22Rv1 (cell line): ENCODE data around the gene TEK.

Experiments
- ZFX ChIP-seq: fragments of 450-650 bp; IDR thresholded peaks from 2 replicates; pipeline ENCODE4 v1.6.1; 2017; ENCODE audit warnings: antibody characterized with exemption, borderline replicate concordance
- TF ChIP-seq, protein P1 (sequence below): fragments of 450-650 bp; IDR thresholded peaks from 2 replicates; pipeline ENCODE4 v1.5.1; 2017; ENCODE audit warnings: mild to moderate bottlenecking

DNA sequence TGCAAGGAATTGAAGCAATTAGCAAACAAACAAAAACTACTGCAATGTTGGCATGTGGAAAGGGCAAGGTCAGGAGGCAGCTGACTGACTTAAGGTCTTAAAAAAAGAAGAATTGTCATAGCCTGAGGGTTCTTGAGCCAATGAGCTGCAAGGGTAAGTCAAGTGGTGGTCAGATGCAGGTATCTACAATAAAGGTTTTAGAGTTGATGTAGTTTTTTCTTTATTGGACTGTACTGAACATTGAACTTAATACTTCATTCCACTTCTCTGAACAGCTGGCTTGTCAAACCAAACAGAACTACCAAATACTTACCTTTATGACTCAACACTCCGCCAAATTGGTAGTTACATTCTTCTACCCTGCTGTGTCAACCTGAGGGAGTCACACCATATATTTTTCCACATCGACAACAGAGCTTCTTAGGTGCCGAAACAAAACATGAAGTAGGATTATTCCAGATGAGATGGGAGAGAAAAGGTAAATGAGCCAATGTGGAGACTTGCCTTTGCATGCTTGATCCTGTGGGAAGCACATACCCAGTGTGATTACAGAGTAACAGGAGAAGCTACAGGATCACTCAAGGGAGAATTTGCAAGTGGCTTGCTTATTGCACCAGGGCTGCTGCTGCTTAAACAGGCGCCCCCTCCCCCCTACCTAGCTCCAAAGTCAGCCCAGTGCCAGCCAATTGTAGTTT is 152.6 kb downstream of the TEK start:
- TF ChIP-seq, protein P1, sequence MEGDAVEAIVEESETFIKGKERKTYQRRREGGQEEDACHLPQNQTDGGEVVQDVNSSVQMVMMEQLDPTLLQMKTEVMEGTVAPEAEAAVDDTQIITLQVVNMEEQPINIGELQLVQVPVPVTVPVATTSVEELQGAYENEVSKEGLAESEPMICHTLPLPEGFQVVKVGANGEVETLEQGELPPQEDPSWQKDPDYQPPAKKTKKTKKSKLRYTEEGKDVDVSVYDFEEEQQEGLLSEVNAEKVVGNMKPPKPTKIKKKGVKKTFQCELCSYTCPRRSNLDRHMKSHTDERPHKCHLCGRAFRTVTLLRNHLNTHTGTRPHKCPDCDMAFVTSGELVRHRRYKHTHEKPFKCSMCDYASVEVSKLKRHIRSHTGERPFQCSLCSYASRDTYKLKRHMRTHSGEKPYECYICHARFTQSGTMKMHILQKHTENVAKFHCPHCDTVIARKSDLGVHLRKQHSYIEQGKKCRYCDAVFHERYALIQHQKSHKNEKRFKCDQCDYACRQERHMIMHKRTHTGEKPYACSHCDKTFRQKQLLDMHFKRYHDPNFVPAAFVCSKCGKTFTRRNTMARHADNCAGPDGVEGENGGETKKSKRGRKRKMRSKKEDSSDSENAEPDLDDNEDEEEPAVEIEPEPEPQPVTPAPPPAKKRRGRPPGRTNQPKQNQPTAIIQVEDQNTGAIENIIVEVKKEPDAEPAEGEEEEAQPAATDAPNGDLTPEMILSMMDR: no peak
- no peak for TF ChIP-seq ZFX
